Measurements from ENCODE around the gene FHL3. TPM values are rescaled to one million over a fixed set of nuclear protein-coding genes. Genes with fewer than 3 reads are reported as not detected.

FHL3 gene, protein sequence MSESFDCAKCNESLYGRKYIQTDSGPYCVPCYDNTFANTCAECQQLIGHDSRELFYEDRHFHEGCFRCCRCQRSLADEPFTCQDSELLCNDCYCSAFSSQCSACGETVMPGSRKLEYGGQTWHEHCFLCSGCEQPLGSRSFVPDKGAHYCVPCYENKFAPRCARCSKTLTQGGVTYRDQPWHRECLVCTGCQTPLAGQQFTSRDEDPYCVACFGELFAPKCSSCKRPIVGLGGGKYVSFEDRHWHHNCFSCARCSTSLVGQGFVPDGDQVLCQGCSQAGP
- total RNA-seq = 14.5 and 14.8 TPM in 2 replicates

DNA sequence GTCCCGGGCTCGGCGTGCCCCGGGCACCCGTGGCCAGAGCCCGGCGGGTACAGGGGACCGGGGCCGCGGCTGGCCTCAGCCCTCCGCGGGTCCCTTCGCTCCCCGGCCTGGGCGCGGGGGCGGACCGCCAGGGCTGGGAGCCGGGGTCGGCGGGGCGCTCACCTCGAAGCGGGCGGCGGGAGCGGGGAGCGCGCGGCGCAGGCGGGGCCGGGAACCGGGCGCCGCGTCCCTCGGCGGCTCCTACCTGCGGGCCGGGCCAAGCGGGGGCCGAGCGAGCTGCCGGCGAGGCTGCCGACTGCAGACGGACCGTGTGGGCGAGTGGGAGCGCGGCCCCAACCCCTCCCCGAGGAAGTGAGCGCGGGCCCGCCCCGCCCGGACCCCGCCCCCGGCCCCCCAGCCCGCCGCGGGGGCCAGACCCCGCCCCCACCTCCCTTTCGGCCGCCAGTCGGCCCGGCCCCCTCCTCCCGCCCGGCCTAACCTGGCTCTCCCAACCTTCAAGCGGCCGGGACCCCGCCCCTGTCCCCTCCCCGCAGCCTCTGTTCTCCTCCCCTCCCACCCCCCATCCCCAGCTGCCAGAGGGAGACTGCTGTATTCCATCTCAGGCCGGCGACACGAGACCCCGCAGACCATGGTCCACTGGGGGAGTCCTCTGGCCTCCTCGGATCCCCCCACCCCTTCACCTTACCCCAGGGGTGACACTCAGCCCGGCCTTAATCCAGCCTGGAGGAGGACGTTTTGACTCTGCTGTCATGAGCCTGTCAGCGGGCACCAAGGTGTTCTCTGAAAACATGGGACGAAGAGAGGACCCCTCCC is at the start of gene FHL3:
TSS of gene FHL3 (minus strand) at position 320 of the 813 bp plus-strand sequence. CDS start 6,102 bp downstream, outside the sequence.

DNA sequence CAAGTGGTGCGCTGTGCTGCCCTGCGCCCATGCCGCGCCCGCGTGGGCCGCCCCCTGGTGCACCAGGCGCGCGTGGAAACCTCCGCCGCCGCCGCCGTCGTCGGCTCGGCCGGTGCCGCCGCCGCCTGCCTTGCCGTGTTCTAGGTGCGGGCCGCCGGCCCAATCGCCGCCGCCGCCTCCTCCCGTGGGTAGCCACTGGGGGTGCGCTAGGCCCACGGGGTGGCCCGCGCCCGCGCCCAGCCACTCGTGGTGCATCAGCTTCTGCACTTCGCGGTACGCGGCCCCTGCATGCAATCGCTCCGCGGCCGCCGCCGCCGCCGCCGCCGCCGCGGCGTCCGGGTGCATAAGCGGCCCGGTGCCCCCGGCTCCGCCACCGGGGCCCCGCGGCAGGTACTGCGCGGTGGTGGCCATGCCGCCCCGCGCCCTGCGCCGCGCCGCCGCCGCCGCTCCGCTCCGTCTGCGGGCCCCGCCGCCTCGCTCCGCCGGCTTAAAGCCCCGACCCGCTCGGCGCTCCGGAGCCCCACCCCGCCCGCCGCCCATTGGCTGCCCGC is 41.1 kb upstream of the FHL3 start, which contains the start of gene POU3F1:
TSS of gene POU3F1 (minus strand) at position 461 of the 551 bp plus-strand sequence. CDS start at position 411, 50 bp downstream.

DNA sequence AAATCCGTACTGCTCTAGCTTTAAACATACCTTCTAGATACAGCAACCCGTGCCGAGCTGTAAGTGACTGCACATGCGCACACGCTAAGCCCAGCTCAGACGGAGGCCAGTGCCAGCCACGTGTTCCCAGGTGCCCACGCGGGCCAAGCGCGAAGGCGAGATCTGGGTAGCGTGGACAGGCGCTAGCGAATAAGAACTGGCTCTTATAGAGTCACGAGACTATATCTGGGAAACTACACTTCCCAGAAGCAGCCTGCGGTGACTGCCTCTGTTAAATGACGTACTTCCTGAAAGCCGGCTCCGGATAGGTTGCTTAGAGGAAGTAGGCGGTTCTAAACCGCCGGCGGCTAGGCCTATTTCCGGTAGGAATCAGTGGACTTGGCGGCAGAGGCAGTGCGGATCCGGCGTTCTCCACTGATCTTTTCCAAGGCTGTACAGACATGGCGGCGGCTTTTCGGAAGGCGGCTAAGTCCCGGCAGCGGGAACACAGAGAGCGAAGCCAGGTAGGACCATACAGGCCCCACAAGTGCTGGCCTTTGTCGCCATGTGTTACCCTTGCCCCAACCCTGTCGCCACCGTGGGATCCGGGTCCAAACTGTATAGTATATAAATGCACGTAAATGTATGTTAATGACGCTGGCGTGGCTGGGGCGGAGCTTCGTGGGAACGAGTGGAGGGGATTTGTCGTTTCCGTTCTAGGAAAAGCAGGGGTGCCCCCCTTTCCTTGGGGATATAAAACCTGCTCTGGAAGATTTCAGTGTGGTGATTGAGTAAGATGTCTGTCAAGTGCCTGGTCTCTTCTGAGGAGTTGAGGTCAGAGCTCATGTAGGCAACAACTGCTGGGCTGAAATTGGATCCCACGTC is 7.3 kb upstream of the FHL3 start, which contains the start of gene UTP11:
TSS of gene UTP11 (plus strand) at position 372 of the 864 bp plus-strand sequence. CDS start at position 441, 69 bp downstream.

Small RNAs within 50 kb of the gene (small RNA-seq; reads per million reads assigned to genes)
- gene RF00017 (not detected), gene RNU6-510P (not detected)

Other genes with a start within 250 kb of the FHL3 start
- not detected in 2 replicates for gene EPHA10, start 240.4 kb downstream of the FHL3 start, total RNA-seq
- gene MANEAL, start 211.7 kb downstream of the FHL3 start, total RNA-seq = 0.65 and 0.76 TPM in 2 replicates
- 20.5 and 51.2 TPM in 2 replicates for gene C1orf122, start 197.7 kb downstream of the FHL3 start, total RNA-seq
- gene YRDC, start 197.3 kb downstream of the FHL3 start, total RNA-seq = 6.9 and 9.0 TPM in 2 replicates
- gene MTF1, start 145.9 kb downstream of the FHL3 start, total RNA-seq = 4.3 and 4.6 TPM in 2 replicates
- 31.0 and 31.8 TPM in 2 replicates for gene INPP5B, start 58.5 kb downstream of the FHL3 start, total RNA-seq
- 74.0 and 78.4 TPM in 2 replicates for gene SF3A3, start 15.5 kb downstream of the FHL3 start, total RNA-seq
- gene UTP11, start 7.2 kb upstream of the FHL3 start, total RNA-seq = 49.7 and 52.2 TPM in 2 replicates
- gene POU3F1, start 41.3 kb upstream of the FHL3 start, total RNA-seq = under 0.01 TPM in 1 of 2 replicates, not detected in the other